HepG2 (cell line): ENCODE results near the gene ZNF669. TPM values are rescaled to one million over a fixed set of nuclear protein-coding genes. Genes with fewer than 3 reads are reported as not detected.
"Not testable (repeated sequence)": the region's sequence is repeated elsewhere in the genome, so short reads cannot be mapped to it uniquely, and the experiment has no call there.

Experiments used
- ATAC-seq: fragments of 200-7000 bp; cut with Tn5 transposase; 3 replicates; pipeline ENCODE4 v1.9.1; 2020; ENCODE audit warnings: mild to moderate bottlenecking, moderate library complexity
- BruUV-seq: library from RNA; stranded (reverse); fragments of 400-500 nt; replicated peaks from 2 replicates; lab custom pipeline; 2021; lab: Mats Ljungman, UMichigan
- CTCF ChIA-PET: fragments of 300-600 bp; formaldehyde crosslinking; extraction: SDS; loops from one replicate; lab custom pipeline; 2021; ENCODE audit warnings: low total read pairs, inconsistent platforms, low intra/inter-chr PET ratio; lab: Yijun Ruan, JAX
- POLR2A ChIA-PET: fragments of 350-600 bp; sonication (Branson Sonifier 250); formaldehyde crosslinking; loops from one replicate; lab custom pipeline; 2020; ENCODE audit warnings: antibody characterized with exemption, inconsistent platforms; lab: Yijun Ruan, JAX
- DNase-seq: peaks from one replicate; pipeline ENCODE4 v3.0.0-alpha.2; 2015; ENCODE audit warnings: low spot score
- FAIRE-seq: peaks from 3 replicates; lab custom pipeline; 2011; peaks lifted over from hg19 to GRCh38; lab: Jason Lieb, UNC
- H2AFZ ChIP-seq: one replicate; pipeline ENCODE4 v1.6.1; 2011; ENCODE audit warnings: low read length, inconsistent platforms
- H3K27ac ChIP-seq: fragments of 300-600 bp; 3 replicates; pipeline ENCODE4 v1.8.0; 2011; ENCODE audit warnings: mixed run types, mild to moderate bottlenecking, mixed read lengths, low read length, inconsistent platforms; ENCODE audit not compliant: insufficient read depth; ENCODE audit errors: extremely low read length
- H3K27me3 ChIP-seq, 2 experiments: fragments of 200-600 bp in 1 of 2; 2 replicates in 1 of 2; 3 replicates in 1 of 2; pipeline versions ENCODE4 v1.6.0 to v1.8.0; 2011; ENCODE audit warnings: low read length in 2 of 2, mild to moderate bottlenecking in 2 of 2, moderate library complexity in 2 of 2, inconsistent platforms in 1 of 2; ENCODE audit not compliant: insufficient read depth in 2 of 2, control insufficient read depth in 1 of 2
- H3K36me3 ChIP-seq, 2 experiments: fragments of 200-600 bp in 1 of 2; replicated peaks in 1 of 2; 2 replicates in 1 of 2; 3 replicates in 1 of 2; pipeline versions ENCODE4 v1.5.1 to v1.8.0; 2011; ENCODE audit warnings: low read length in 2 of 2, inconsistent platforms in 1 of 2; ENCODE audit not compliant: insufficient read depth in 2 of 2, control insufficient read depth in 1 of 2
- H3K4me1 ChIP-seq: 2 replicates; pipeline ENCODE4 v1.5.1; 2012; ENCODE audit warnings: low read length, inconsistent platforms; ENCODE audit not compliant: insufficient read depth
- H3K4me2 ChIP-seq: 2 replicates; pipeline ENCODE4 v1.6.0; 2011; ENCODE audit warnings: low read depth, low read length, inconsistent platforms
- H3K4me3 ChIP-seq, 3 experiments: fragments of 200-600 bp in 1 of 3; sonication (generic), shearing (Covaris generic) in 1 of 3; replicated peaks in 1 of 3; 2 replicates each; pipeline ENCODE4 v1.5.1; 2011 to 2016; ENCODE audit warnings: low read length in 3 of 3, inconsistent platforms in 2 of 3, low read depth in 2 of 3, mild to moderate bottlenecking in 2 of 3, control low read depth in 1 of 3, mixed read lengths in 1 of 3; ENCODE audit not compliant: insufficient read depth in 1 of 3
- H3K79me2 ChIP-seq: one replicate; pipeline ENCODE4 v1.6.1; 2011; ENCODE audit warnings: low read length, inconsistent platforms; ENCODE audit not compliant: insufficient read depth
- H3K9ac ChIP-seq: 2 replicates; pipeline ENCODE4 v1.6.0; 2011; ENCODE audit warnings: mild to moderate bottlenecking, low read depth, low read length, inconsistent platforms; ENCODE audit not compliant: insufficient read depth
- H3K9me3 ChIP-seq: 2 replicates; pipeline ENCODE4 v1.5.1; 2012; ENCODE audit warnings: mild to moderate bottlenecking, low read length
- H4K20me1 ChIP-seq: 2 replicates; pipeline ENCODE4 v1.6.0; 2011; ENCODE audit warnings: inconsistent platforms, mild to moderate bottlenecking, low read length, moderate library complexity; ENCODE audit not compliant: insufficient read depth
- NR2C2 ChIP-seq: sonication (generic); formaldehyde crosslinking; IDR thresholded peaks from 2 replicates; pipeline ENCODE4 v1.4.0; 2020; ENCODE audit warnings: missing genetic modification reagents, mild to moderate bottlenecking, moderate library complexity, borderline replicate concordance
- NR2F1 ChIP-seq, 2 experiments: fragments of 450-650 bp in 1 of 2; formaldehyde crosslinking in 1 of 2; IDR thresholded peaks; 2 replicates each; pipeline versions ENCODE4 v1.5.0 to v1.6.1; 2016 to 2020; ENCODE audit warnings: mild to moderate bottlenecking in 1 of 2, missing compliant biosample characterization in 1 of 2, missing genetic modification reagents in 1 of 2, moderate library complexity in 1 of 2
- SALL1 ChIP-seq: sonication (generic); formaldehyde crosslinking; IDR thresholded peaks from 2 replicates; pipeline ENCODE4 v1.8.0; 2022; ENCODE audit warnings: mild to moderate bottlenecking, missing genetic modification reagents
- SAP130 ChIP-seq: IDR thresholded peaks from 2 replicates; pipeline ENCODE4 v1.6.1; 2016; ENCODE audit warnings: low read depth
- TBX2 ChIP-seq: sonication (generic); formaldehyde crosslinking; IDR thresholded peaks from 2 replicates; pipeline ENCODE4 v1.5.0; 2020; ENCODE audit warnings: missing genetic modification reagents, mild to moderate bottlenecking, borderline replicate concordance
- ZBTB20 ChIP-seq: sonication (generic); formaldehyde crosslinking; IDR thresholded peaks from 2 replicates; pipeline ENCODE4 v1.8.1; 2023; ENCODE audit warnings: missing genetic modification reagents, low read depth, mild to moderate bottlenecking, borderline replicate concordance
- ZBTB7B ChIP-seq: sonication (generic); formaldehyde crosslinking; IDR thresholded peaks from 2 replicates; pipeline ENCODE4 v1.4.0; 2020; ENCODE audit warnings: missing genetic modification reagents
- ZMYM4 ChIP-seq: sonication (generic); formaldehyde crosslinking; IDR thresholded peaks from 2 replicates; pipeline ENCODE4 v1.8.1; 2023; ENCODE audit warnings: mild to moderate bottlenecking, missing genetic modification reagents
- WGBS: methylation state at CpG from one replicate; pipeline ENCODE4 v1.1.6; 2017; ENCODE audit warnings: low lambda C conversion rate; 5-methylcytosine and 5-hydroxymethylcytosine counted together
- in situ Hi-C: cut with HindIII; loops from 2 replicates; pipeline ENCODE4 v1.10.0; 2017; ENCODE audit warnings: low pct_unique_long_range_greater_than_20kb; ENCODE audit not compliant: extremely low pct_ligation_motif_present
- intact Hi-C: fragments of 100-400 bp; cut with micrococcal nuclease; formaldehyde crosslinking; loops from one replicate; pipeline ENCODE4 v1.10.0; 2022; ENCODE audit not compliant: unreplicated experiment
- polyA plus RNA-seq, 8 experiments: library from polyadenylated mRNA; depleted of rRNA in 3 of 8; stranded (reverse) in 7 of 8; unstranded in 1 of 8; fragments of >200 nt; fragmentation: Illumina TruSeq in 4 of 8; extraction: Trizol in 4 of 8; gene quantifications; 2 replicates each; pipeline versions ENCODE4 v1.2.1 to v1.2.3, GENCODE V29; 2011 to 2016; ENCODE audit warnings: low read depth in 4 of 8, missing spikeins in 1 of 8, mixed read lengths in 1 of 8; ENCODE audit not compliant: insufficient read depth in 1 of 8
- total RNA-seq, 5 experiments: library from RNA; depleted of rRNA; stranded (reverse); fragments of >200 nt; fragmentation: Illumina TruSeq; extraction: Trizol; gene quantifications; 2 replicates each; pipeline ENCODE4 v1.2.3, GENCODE V29; 2016; ENCODE audit warnings: low read depth in 1 of 5
- TF ChIP-seq, protein P1 (sequence below): sonication (generic); formaldehyde crosslinking; IDR thresholded peaks from 2 replicates; pipeline ENCODE4 v1.8.0; 2022; ENCODE audit warnings: missing genetic modification reagents, mild to moderate bottlenecking, moderate library complexity, borderline replicate concordance
- TF ChIP-seq, protein P2 (sequence below): sonication (generic); formaldehyde crosslinking; conservative IDR thresholded peaks from 2 replicates; pipeline ENCODE4 v1.4.0; 2020; ENCODE audit warnings: mild to moderate bottlenecking, missing genetic modification reagents, moderate library complexity

Gene ZNF669
- total and polyA plus RNA-seq, 2 of the 13 experiments (the other 11 are each of a cell fraction or from before 2014, with no cell fraction given): 3.1 to 14.6 TPM

DNA sequence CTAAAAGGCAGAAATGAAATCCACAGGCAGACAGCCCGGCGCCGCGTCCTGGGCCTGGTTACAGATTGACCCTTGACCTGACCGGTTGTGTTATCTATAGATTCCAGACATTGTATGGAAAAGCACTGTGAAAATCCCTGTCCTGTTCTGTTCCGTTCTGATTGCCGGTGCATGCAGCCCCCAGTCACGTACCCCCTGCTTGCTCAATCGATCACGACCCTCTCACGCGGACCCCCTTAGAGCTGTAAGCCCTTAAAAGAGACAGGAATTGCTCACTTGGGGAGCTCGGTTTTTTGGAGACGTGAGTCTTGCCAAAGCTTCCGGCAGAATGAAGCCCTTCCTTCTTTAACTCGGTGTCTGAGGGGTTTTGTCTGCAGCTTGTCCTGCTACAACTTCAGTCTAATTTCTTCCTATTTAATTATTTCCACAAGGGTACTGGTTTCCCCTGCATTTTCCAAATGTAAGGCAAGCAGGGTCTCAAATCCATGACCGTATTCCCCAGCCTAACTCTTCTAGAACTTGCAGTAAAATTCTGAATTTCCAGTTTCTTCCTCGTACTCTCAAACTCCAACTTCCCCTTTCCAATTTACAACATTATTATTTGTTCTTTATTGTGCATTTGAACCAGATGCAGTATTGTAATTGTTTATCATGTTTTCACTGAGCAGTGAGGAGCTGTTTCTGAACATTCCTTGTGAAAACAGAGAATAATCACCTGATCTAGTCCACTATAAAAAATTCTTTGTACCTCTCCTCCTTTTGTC is 23.5 kb upstream of the ZNF669 start:
- intact Hi-C loops: not testable (repeated sequence)
- H3K27ac ChIP-seq: peak overlapping the region; percentile 44

DNA sequence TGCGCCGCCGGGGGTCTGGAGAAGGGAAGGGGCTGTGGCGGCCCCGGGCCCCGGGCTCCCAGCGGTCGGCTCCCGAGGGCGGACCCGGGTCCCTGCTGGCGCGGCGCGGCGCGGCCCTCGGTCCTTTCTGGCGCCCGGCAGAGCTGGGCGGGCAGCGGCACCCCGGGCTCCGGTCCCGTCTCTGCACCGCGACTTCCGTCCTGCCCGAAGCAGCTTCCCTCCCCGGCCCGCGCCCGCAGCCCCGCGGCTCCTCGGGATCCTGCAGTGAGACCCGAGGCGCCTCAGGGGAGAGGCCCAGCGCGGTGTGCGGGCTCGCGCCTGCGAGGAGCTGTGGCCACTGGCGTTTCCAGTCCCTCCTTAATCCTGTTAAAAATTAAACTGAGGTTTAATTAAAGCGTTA is 22.4 kb upstream of the ZNF669 start:
- intact Hi-C loops, H3K9ac ChIP-seq, H3K79me2 ChIP-seq, H3K4me3 ChIP-seq, H3K36me3 ChIP-seq, H3K4me2 ChIP-seq, DNase-seq, in situ Hi-C loops, BruUV-seq, H3K27me3 ChIP-seq, POLR2A ChIA-PET, FAIRE-seq, H3K27ac ChIP-seq, H3K4me1 ChIP-seq, CTCF ChIA-PET, H4K20me1 ChIP-seq, H2AFZ ChIP-seq, H3K9me3 ChIP-seq: not testable (repeated sequence)
- ATAC-seq: peak; percentile 90
- WGBS: no CpG with 5 or more reads among the region's 46 CpGs

More for the DNA sequence above, 23.5 kb upstream of the ZNF669 start:
- FAIRE-seq: peak; percentile 94
- H2AFZ ChIP-seq, DNase-seq, H3K9me3 ChIP-seq, H3K4me1 ChIP-seq, CTCF ChIA-PET, H3K27me3 ChIP-seq, H4K20me1 ChIP-seq, H3K79me2 ChIP-seq, in situ Hi-C loops: not testable (repeated sequence)
- Histone ChIP-seq H3K4me2 (peak overlapping the region; percentile 68), H3K4me3 (peak overlapping the region; percentile 55 to 59 (median 57)), H3K9ac (peak overlapping the region; percentile 34; the same call in 1 of the 2 replicates), H3K36me3 (peaks cover 2 to 10% of the 10 kb centered on the region in 2 experiments; a peak in 3 of 5 replicates)
- BruUV-seq: TSS peak; percentile 92
- WGBS: 9% methylated on average over 13 of the region's 18 CpGs
- peak; percentile 31; the same call in 1 of the 2 replicates for TF ChIP-seq NR2C2 (CRISPR knock-in tag)
- TF ChIP-seq, protein P1, sequence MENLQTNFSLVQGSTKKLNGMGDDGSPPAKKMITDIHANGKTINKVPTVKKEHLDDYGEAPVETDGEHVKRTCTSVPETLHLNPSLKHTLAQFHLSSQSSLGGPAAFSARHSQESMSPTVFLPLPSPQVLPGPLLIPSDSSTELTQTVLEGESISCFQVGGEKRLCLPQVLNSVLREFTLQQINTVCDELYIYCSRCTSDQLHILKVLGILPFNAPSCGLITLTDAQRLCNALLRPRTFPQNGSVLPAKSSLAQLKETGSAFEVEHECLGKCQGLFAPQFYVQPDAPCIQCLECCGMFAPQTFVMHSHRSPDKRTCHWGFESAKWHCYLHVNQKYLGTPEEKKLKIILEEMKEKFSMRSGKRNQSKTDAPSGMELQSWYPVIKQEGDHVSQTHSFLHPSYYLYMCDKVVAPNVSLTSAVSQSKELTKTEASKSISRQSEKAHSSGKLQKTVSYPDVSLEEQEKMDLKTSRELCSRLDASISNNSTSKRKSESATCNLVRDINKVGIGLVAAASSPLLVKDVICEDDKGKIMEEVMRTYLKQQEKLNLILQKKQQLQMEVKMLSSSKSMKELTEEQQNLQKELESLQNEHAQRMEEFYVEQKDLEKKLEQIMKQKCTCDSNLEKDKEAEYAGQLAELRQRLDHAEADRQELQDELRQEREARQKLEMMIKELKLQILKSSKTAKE (CRISPR knock-in tag): peak; percentile 19; the same call in 1 of the 2 replicates
- 0 out of 2 replicates have a peak, but pooled peaks have one; percentile 16 for TF ChIP-seq TBX2 (CRISPR knock-in tag)
- peak in 1 of 2 experiments; percentile 67; a peak in 2 of 4 replicates for TF ChIP-seq NR2F1 (CRISPR knock-in tag; IDR thresholded peaks at IDR 0.05)
- TF ChIP-seq SALL1: peak; percentile 25; the same call in 1 of the 2 replicates
- TF ChIP-seq ZBTB7B (CRISPR knock-in tag): 0 out of 2 replicates have a peak, but pooled peaks have one; percentile 50
- peak; percentile 74; the same call in 1 of the 2 replicates for TF ChIP-seq ZBTB20 (CRISPR knock-in tag)
- TF ChIP-seq, protein P2, sequence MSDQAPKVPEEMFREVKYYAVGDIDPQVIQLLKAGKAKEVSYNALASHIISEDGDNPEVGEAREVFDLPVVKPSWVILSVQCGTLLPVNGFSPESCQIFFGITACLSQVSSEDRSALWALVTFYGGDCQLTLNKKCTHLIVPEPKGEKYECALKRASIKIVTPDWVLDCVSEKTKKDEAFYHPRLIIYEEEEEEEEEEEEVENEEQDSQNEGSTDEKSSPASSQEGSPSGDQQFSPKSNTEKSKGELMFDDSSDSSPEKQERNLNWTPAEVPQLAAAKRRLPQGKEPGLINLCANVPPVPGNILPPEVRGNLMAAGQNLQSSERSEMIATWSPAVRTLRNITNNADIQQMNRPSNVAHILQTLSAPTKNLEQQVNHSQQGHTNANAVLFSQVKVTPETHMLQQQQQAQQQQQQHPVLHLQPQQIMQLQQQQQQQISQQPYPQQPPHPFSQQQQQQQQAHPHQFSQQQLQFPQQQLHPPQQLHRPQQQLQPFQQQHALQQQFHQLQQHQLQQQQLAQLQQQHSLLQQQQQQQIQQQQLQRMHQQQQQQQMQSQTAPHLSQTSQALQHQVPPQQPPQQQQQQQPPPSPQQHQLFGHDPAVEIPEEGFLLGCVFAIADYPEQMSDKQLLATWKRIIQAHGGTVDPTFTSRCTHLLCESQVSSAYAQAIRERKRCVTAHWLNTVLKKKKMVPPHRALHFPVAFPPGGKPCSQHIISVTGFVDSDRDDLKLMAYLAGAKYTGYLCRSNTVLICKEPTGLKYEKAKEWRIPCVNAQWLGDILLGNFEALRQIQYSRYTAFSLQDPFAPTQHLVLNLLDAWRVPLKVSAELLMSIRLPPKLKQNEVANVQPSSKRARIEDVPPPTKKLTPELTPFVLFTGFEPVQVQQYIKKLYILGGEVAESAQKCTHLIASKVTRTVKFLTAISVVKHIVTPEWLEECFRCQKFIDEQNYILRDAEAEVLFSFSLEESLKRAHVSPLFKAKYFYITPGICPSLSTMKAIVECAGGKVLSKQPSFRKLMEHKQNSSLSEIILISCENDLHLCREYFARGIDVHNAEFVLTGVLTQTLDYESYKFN (CRISPR knock-in tag): 0 out of 2 replicates have a peak, but pooled peaks have one; percentile 21
- 0 out of 2 replicates have a peak, but pooled peaks have one; percentile 15 for TF ChIP-seq SAP130
- TF ChIP-seq ZMYM4 (CRISPR knock-in tag): 0 out of 2 replicates have a peak, but pooled peaks have one; percentile 26
- POLR2A ChIA-PET: interaction anchor here (0.9 kb wide), 1 partner anchor 41 kb away, joined by 4 read pairs; no protein-coding TSS in a partner anchor
- ATAC-seq: peak; percentile 17; the same call in 1 of the 3 replicates
